A673 (cell line): ENCODE data around the gene EDNRA. TPM values are rescaled to one million over a fixed set of nuclear protein-coding genes. Genes with fewer than 3 reads are reported as not detected.

ENCODE experiments used
- BruUV-seq: library from RNA; stranded (reverse); fragments of 400-500 nt; replicated peaks from 2 replicates; lab custom pipeline; 2021; lab: Mats Ljungman, UMichigan
- CTCF ChIA-PET: fragments of 300-600 bp; sonication (Branson Sonifier 250); formaldehyde crosslinking; loops from one replicate; lab custom pipeline; 2022; ENCODE audit warnings: antibody characterized with exemption; lab: Charles Lee
- POLR2A ChIA-PET: fragments of 300-600 bp; sonication (Branson Sonifier 250); formaldehyde crosslinking; loops from one replicate; lab custom pipeline; 2022; ENCODE audit warnings: antibody characterized with exemption; ENCODE audit not compliant: low non-redundant PET; lab: Charles Lee
- DNase-seq: peaks from one replicate; pipeline ENCODE4 v3.0.0-alpha.2; 2015; ENCODE audit warnings: low spot score
- H3K27ac ChIP-seq: fragments of 200-600 bp; sonication (generic); 2 replicates; pipeline ENCODE4 v1.5.1; 2016; ENCODE audit warnings: mixed run types, low read depth, mild to moderate bottlenecking, mixed read lengths, antibody characterized with exemption, low read length; ENCODE audit not compliant: poor library complexity, severe bottlenecking
- H3K27me3 ChIP-seq: fragments of 200-600 bp; sonication (generic); replicated peaks from 2 replicates; pipeline ENCODE4 v1.6.1; 2017; ENCODE audit warnings: mixed run types, low read depth, mild to moderate bottlenecking, mixed read lengths, antibody characterized with exemption, low read length; ENCODE audit not compliant: insufficient read depth, poor library complexity
- H3K36me3 ChIP-seq: fragments of 200-600 bp; sonication (generic); 2 replicates; pipeline ENCODE4 v1.6.1; 2016; ENCODE audit warnings: mixed run types, mild to moderate bottlenecking, mixed read lengths, antibody characterized with exemption, low read length; ENCODE audit not compliant: insufficient read depth, poor library complexity, severe bottlenecking
- H3K4me1 ChIP-seq: fragments of 200-600 bp; sonication (generic); 2 replicates; pipeline ENCODE4 v1.6.1; 2017; ENCODE audit warnings: mixed run types, mild to moderate bottlenecking, mixed read lengths, antibody characterized with exemption, low read length; ENCODE audit not compliant: insufficient read depth, poor library complexity, severe bottlenecking
- H3K4me3 ChIP-seq: fragments of 200-600 bp; sonication (generic); 2 replicates; pipeline ENCODE4 v1.5.1; 2016; ENCODE audit warnings: low read depth, mixed run types, mild to moderate bottlenecking, mixed read lengths, low read length; ENCODE audit not compliant: poor library complexity, severe bottlenecking
- H3K9me3 ChIP-seq: fragments of 200-600 bp; sonication (generic); 2 replicates; pipeline ENCODE4 v1.6.1; 2016; ENCODE audit warnings: mixed run types, low read depth, mild to moderate bottlenecking, mixed read lengths, antibody characterized with exemption, low read length; ENCODE audit not compliant: poor library complexity, severe bottlenecking
- EZH2 ChIP-seq: fragments of 200-600 bp; sonication (generic); IDR thresholded peaks from 2 replicates; pipeline ENCODE4 v1.6.1; 2017; ENCODE audit warnings: borderline replicate concordance, low read depth, mild to moderate bottlenecking, mixed read lengths, antibody characterized with exemption, low read length; ENCODE audit not compliant: poor library complexity, severe bottlenecking
- intact Hi-C: fragments of 100-400 bp; cut with micrococcal nuclease; formaldehyde crosslinking; loops from one replicate; pipeline ENCODE4 v1.10.0; 2022; ENCODE audit not compliant: unreplicated experiment
- total RNA-seq: library from RNA; stranded (reverse); gene quantifications from 2 replicates; pipeline ENCODE4 v1.2.3, GENCODE V29; 2021
- TF ChIP-seq, protein P1 (sequence below): fragments of 300-800, 200-600 bp; sonication (generic); conservative IDR thresholded peaks from 2 replicates; pipeline ENCODE4 v1.5.1; 2017; ENCODE audit warnings: low read depth, mild to moderate bottlenecking, antibody characterized with exemption, low read length, moderate library complexity, mixed read lengths

EDNRA gene
- total RNA-seq, 1 experiment from 2014 or later, result 23.9 TPM

- intact Hi-C loops, result no loop called here
- no TSS peak for BruUV-seq
- no peak for DNase-seq
- H3K27me3 ChIP-seq, result no peaks in the 10 kb centered on the region
- H3K4me3 ChIP-seq, result no peak overlapping the region
- ChIA-PET POLR2A (no interaction called here), CTCF (no interaction called here)
- TF ChIP-seq, protein P1, sequence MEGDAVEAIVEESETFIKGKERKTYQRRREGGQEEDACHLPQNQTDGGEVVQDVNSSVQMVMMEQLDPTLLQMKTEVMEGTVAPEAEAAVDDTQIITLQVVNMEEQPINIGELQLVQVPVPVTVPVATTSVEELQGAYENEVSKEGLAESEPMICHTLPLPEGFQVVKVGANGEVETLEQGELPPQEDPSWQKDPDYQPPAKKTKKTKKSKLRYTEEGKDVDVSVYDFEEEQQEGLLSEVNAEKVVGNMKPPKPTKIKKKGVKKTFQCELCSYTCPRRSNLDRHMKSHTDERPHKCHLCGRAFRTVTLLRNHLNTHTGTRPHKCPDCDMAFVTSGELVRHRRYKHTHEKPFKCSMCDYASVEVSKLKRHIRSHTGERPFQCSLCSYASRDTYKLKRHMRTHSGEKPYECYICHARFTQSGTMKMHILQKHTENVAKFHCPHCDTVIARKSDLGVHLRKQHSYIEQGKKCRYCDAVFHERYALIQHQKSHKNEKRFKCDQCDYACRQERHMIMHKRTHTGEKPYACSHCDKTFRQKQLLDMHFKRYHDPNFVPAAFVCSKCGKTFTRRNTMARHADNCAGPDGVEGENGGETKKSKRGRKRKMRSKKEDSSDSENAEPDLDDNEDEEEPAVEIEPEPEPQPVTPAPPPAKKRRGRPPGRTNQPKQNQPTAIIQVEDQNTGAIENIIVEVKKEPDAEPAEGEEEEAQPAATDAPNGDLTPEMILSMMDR, result no peak
- no peak for TF ChIP-seq EZH2
- no peaks in the 10 kb centered on the region for H3K4me1 ChIP-seq
- no peaks in the 10 kb centered on the region for H3K9me3 ChIP-seq
- no peak overlapping the region for H3K27ac ChIP-seq
- H3K36me3 ChIP-seq, result no peaks in the 10 kb centered on the region
Observed at GRCh38 chr4:147581606-147582350, 100.9 kb downstream of the EDNRA start.

DNA sequence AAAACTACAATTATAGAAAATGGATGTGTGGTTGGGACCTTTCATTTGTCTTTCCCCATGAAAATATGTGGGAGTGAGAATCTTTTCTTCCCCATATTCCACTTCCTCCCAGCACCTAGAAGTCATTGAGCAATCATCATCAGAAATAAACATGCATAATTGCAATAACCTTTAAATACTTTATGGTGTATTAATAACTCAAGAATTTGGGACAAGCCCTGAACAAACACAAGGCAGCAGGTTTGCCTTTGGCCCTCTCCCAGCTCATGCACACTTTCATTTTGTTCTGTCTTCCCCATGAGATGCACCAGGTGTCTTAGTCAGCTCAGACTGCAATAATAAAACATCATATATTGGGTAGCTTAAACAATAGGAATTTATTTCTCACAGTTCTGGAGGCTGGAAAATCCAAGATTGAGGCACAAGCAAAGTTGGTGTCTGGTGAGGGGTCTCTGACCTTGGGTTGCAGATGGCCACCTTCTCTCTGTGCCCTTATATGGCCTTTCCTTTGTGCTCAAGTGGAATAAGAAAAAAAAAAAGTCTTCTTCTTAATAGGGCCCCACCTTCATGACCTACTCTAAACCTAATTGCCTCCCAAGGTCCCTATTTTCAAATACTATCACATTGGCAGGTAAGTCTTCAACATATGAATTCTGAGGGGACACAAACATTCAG is 101.6 kb downstream of the EDNRA start:
- TF ChIP-seq EZH2, result no peak
- TF ChIP-seq, protein P1, result no peak
- Histone ChIP-seq H3K9me3 (no peaks in the 10 kb centered on the region), H3K27ac (no peak overlapping the region), H3K4me3 (no peak overlapping the region), H3K27me3 (no peaks in the 10 kb centered on the region), H3K36me3 (no peaks in the 10 kb centered on the region), H3K4me1 (no peaks in the 10 kb centered on the region)
- intact Hi-C loops, result no loop called here
- ChIA-PET CTCF (no interaction called here), POLR2A (no interaction called here)
- DNase-seq, result no peak
- BruUV-seq, result no TSS peak

DNA sequence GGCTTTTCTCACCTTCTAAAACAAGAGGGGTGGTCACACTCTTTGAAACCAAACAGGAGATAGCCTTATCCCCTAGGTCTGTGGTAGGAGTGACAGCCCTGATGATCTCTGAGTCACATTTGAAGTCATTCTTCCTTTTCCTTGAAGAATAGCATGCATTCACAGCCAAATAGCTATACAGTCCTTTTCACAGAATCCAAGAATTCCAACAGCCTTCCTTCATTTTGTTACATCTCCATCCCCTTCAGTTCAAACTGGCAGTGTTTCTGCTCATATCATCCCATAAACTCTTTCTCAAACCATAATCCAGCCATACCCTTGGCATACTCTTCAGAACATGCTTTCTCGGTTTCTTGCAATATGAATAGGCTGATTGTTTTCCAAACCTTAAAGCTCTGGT is 103.0 kb downstream of the EDNRA start:
- POLR2A ChIA-PET, result no interaction called here
- no peaks in the 10 kb centered on the region for H3K36me3 ChIP-seq
- no peak overlapping the region for H3K4me3 ChIP-seq
- DNase-seq, result no peak
- H3K9me3 ChIP-seq, result no peaks in the 10 kb centered on the region
- CTCF ChIA-PET, result no interaction called here
- no peak for TF ChIP-seq EZH2
- TF ChIP-seq, protein P1, result no peak
- no peak overlapping the region for H3K27ac ChIP-seq
- BruUV-seq, result no TSS peak
- intact Hi-C loops, result no loop called here
- H3K4me1 ChIP-seq, result no peaks in the 10 kb centered on the region
- H3K27me3 ChIP-seq, result no peaks in the 10 kb centered on the region
